HepG2 (cell line): Measurements from ENCODE around the gene PYCARD. TPM values are rescaled to one million over a fixed set of nuclear protein-coding genes. Genes with fewer than 3 reads are reported as not detected.

Experiments
- AHR ChIP-seq: IDR thresholded peaks from 2 replicates; pipeline ENCODE4 v1.6.1; 2018; ENCODE audit warnings: missing genetic modification reagents, missing compliant biosample characterization
- CSRNP1 ChIP-seq: sonication (generic); formaldehyde crosslinking; IDR thresholded peaks from 2 replicates; pipeline ENCODE4 v1.8.1; 2023; ENCODE audit warnings: mild to moderate bottlenecking, missing genetic modification reagents
- HINFP ChIP-seq: sonication (generic); formaldehyde crosslinking; IDR thresholded peaks from 2 replicates; pipeline ENCODE4 v1.4.0; 2020; ENCODE audit warnings: low read depth, mild to moderate bottlenecking, missing genetic modification reagents
- HMGXB4 ChIP-seq, 2 experiments: sonication (generic) in 1 of 2; formaldehyde crosslinking in 1 of 2; IDR thresholded peaks; 2 replicates each; pipeline versions ENCODE4 v1.4.0 to v1.6.1; 2018 to 2020; ENCODE audit warnings: missing genetic modification reagents in 2 of 2, borderline replicate concordance in 1 of 2, low read depth in 1 of 2, mild to moderate bottlenecking in 1 of 2, missing biosample characterization in 1 of 2
- HNRNPL ChIP-seq: fragments of 200-400 bp; formaldehyde crosslinking; IDR thresholded peaks from 2 replicates; pipeline ENCODE4 v1.6.1; 2017; ENCODE audit warnings: mild to moderate bottlenecking, low read depth, low read length
- KLF15 ChIP-seq: sonication (generic); formaldehyde crosslinking; IDR thresholded peaks from 2 replicates; pipeline ENCODE4 v1.8.1; 2023; ENCODE audit warnings: borderline replicate concordance, mild to moderate bottlenecking, inconsistent platforms, missing genetic modification reagents, mixed read lengths
- MTA1 ChIP-seq: sonication (generic); formaldehyde crosslinking; IDR thresholded peaks from 2 replicates; pipeline ENCODE4 v1.4.0; 2020; ENCODE audit warnings: missing genetic modification reagents, mild to moderate bottlenecking, borderline replicate concordance
- PITX1 ChIP-seq: sonication (generic); formaldehyde crosslinking; IDR thresholded peaks from 2 replicates; pipeline ENCODE4 v1.5.1; 2020; ENCODE audit warnings: mild to moderate bottlenecking, missing genetic modification reagents
- POLR2A ChIP-seq, 2 experiments: IDR thresholded peaks; 2 replicates each; pipeline ENCODE4 v1.6.1; 2011; ENCODE audit warnings: low read depth in 2 of 2, low read length in 2 of 2, mild to moderate bottlenecking in 1 of 2, moderate library complexity in 1 of 2; ENCODE audit not compliant: insufficient read depth in 1 of 2
- RFX1 ChIP-seq: fragments of 450-650 bp; IDR thresholded peaks from 2 replicates; pipeline ENCODE4 v1.6.1; 2017
- RFXAP ChIP-seq: sonication (generic); formaldehyde crosslinking; IDR thresholded peaks from 2 replicates; pipeline ENCODE4 v1.4.0; 2020; ENCODE audit warnings: missing genetic modification reagents, borderline replicate concordance
- ZGPAT ChIP-seq: IDR thresholded peaks from 2 replicates; pipeline ENCODE4 v1.6.1; 2016; ENCODE audit warnings: mild to moderate bottlenecking
- ZNF276 ChIP-seq: sonication (generic); formaldehyde crosslinking; IDR thresholded peaks from 2 replicates; pipeline ENCODE4 v1.4.0; 2020; ENCODE audit warnings: mild to moderate bottlenecking, low read depth, missing genetic modification reagents
- ZNF33A ChIP-seq: sonication (generic); formaldehyde crosslinking; IDR thresholded peaks from 2 replicates; pipeline ENCODE4 v1.5.1; 2020; ENCODE audit warnings: missing genetic modification reagents, mild to moderate bottlenecking, moderate library complexity, borderline replicate concordance
- ZNF605 ChIP-seq: sonication (generic); formaldehyde crosslinking; IDR thresholded peaks from 2 replicates; pipeline ENCODE4 v1.8.0; 2022; ENCODE audit warnings: mild to moderate bottlenecking, missing genetic modification reagents
- ZNF709 ChIP-seq: sonication (generic); formaldehyde crosslinking; IDR thresholded peaks from 2 replicates; pipeline ENCODE4 v1.5.0; 2020; ENCODE audit warnings: mild to moderate bottlenecking, missing genetic modification reagents
- polyA plus RNA-seq, 8 experiments: library from polyadenylated mRNA; depleted of rRNA in 3 of 8; stranded (reverse) in 7 of 8; unstranded in 1 of 8; fragments of >200 nt; fragmentation: Illumina TruSeq in 4 of 8; extraction: Trizol in 4 of 8; gene quantifications; 2 replicates each; pipeline versions ENCODE4 v1.2.1 to v1.2.3, GENCODE V29; 2011 to 2016; ENCODE audit warnings: low read depth in 4 of 8, missing spikeins in 1 of 8, mixed read lengths in 1 of 8; ENCODE audit not compliant: insufficient read depth in 1 of 8
- total RNA-seq, 5 experiments: library from RNA; depleted of rRNA; stranded (reverse); fragments of >200 nt; fragmentation: Illumina TruSeq; extraction: Trizol; gene quantifications; 2 replicates each; pipeline ENCODE4 v1.2.3, GENCODE V29; 2016; ENCODE audit warnings: low read depth in 1 of 5

The PYCARD gene
- total and polyA plus RNA-seq, 2 of the 13 experiments (the other 11 are each of a cell fraction or from before 2014, with no cell fraction given), result 4.8 to 9.2 TPM

GRCh38 chr16:31202414-31203375 lies at the start of gene PYCARD (continued):
- TF ChIP-seq ZNF605 (CRISPR knock-in tag) (peak; percentile 68; the same call in 1 of the 2 replicates), KLF15 (CRISPR knock-in tag) (no peak), MTA1 (CRISPR knock-in tag) (peak; percentile 24; the same call in 1 of the 2 replicates), PITX1 (CRISPR knock-in tag) (peak; percentile 52; the same call in 1 of the 2 replicates), ZNF276 (CRISPR knock-in tag) (no peak), HINFP (CRISPR knock-in tag) (0 out of 2 replicates have a peak, but pooled peaks have one; percentile 53), HMGXB4 (CRISPR knock-in tag; IDR thresholded peaks at IDR 0.05; ENCODE audit: borderline replicate concordance in 1 of 2, low read depth in 1 of 2) (peak in 1 of 2 experiments; percentile 67; a peak in 2 of 4 replicates), ZNF33A (no peak), HNRNPL (0 out of 2 replicates have a peak, but pooled peaks have one; percentile 18), RFX1 (no peak), CSRNP1 (CRISPR knock-in tag) (peak; percentile 52; the same call in 1 of the 2 replicates), ZGPAT (CRISPR knock-in tag) (peak; percentile 40; the same call in 1 of the 2 replicates), RFXAP (CRISPR knock-in tag) (0 out of 2 replicates have a peak, but pooled peaks have one; percentile 10), AHR (CRISPR knock-in tag) (0 out of 2 replicates have a peak, but pooled peaks have one; percentile 16), POLR2A (IDR thresholded peaks at IDR 0.05; ENCODE audit: insufficient read depth in 1 of 2, low read depth in 2 of 2, low read length in 2 of 2) (peak in 1 of 2 experiments; percentile 38; a peak in 2 of 4 replicates), ZNF709 (CRISPR knock-in tag) (no peak)
